Measurements from ENCODE around the gene GHITM.
"Not testable (repeated sequence)": the region's sequence is repeated elsewhere in the genome, so short reads cannot be mapped to it uniquely, and the experiment has no call there.

GHITM gene

DNA sequence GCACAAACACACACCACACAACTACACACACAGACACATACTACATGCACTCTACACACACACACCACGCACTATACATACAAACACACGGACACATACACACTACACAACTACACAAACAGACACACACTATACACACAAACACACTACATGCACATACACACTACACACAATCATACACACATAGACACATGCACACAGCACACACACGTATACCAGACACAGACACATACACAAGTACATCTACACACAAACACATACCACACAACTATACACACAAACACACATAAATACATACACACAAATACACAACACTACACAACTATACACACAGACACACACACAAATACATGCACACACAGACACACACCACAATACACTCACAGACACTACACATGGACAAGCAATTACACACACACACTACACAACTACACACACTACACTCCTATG lies 38.9 kb downstream of the GHITM start:
- H3K4me3 ChIP-seq (ENCODE audit: low read depth, low read length), result no peak overlapping the region
- no peak for TF ChIP-seq CTCF (IDR thresholded peaks at IDR 0.05; ENCODE audit: insufficient read depth, low read depth, low read length, missing control alignments)
- no peak for DNase-seq (ENCODE audit: low read depth)

DNA sequence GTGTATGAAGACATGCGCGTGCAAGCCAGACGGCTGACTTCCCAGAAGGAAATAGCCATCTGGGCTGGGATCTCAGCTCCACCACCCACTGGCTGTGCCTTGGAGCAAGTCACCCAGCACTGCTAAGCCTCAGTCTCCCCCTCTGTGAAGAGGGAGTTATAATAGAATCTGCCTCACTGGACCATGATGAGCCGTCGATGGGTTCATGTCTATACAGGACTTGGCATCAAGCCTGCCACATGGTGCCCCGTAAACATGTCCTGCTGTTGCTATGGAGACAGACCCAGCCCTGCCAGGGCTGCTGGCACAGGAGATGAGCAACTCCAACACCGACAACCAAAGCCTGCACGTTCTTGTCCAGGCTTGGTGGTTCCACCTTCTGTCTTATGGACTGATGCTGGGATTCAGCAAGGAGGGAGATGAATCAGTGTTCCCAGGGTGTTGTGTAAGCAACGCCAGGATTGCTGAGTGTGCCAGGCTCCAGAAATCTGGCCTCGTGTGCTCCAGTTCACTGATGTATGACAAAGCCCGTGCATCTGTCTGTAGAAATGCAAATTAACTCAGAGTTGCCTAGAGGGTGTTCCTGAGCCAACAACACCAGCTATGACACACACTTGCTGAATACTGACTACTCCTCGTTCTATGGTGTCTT lies 39.9 kb downstream of the GHITM start:
- DNase-seq (ENCODE audit: low read depth), result peak; percentile 76
- no peak for TF ChIP-seq CTCF (IDR thresholded peaks at IDR 0.05; ENCODE audit: insufficient read depth, low read depth, low read length, missing control alignments)
- H3K4me3 ChIP-seq (ENCODE audit: low read depth, low read length), result no peak overlapping the region

DNA sequence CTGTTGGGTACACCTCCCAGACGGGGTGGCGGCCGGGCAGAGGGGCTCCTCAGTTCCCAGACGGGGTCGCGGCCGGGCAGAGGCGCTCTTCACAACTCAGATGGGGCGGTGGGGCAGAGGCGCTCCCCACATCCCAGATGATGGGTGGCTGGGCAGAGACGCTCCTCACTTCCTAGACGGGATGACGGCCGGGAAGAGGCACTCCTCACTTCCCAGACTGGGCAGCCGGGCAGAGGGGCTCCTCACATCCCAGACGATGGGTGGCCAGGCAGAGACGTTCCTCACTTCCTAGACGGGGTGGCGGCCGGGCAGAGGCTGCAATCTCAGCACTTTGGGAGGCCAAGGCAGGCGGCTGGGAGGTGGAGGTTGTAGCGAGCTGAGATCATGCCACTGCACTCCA lies 41.1 kb downstream of the GHITM start:
- not testable (repeated sequence) for H3K4me3 ChIP-seq (ENCODE audit: low read depth, low read length); DNase-seq (ENCODE audit: low read depth)

DNA sequence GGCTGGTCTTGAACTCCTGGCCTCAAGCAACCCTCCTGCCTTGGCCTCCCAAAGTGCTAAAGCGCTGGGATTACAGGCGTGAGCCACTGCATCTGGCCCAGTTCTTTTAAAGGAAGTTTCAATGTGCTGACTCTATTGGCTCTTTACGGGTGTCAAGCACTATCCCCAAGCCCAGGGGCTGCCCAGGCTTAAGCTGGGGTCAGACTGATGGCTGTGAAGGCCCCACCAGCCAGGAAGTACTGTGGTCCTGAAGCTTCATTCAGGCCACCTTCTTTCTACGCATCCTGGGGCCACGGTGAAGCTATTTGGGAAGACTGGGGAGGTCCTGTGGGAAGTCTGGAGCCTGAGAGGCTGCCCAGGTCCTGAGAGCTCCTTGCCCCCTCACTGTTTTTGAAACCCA lies 42.3 kb downstream of the GHITM start:
- H3K4me3 ChIP-seq (ENCODE audit: low read depth, low read length), result no peak overlapping the region
- no peak for TF ChIP-seq CTCF (IDR thresholded peaks at IDR 0.05; ENCODE audit: insufficient read depth, low read depth, low read length, missing control alignments)
- no peak for DNase-seq (ENCODE audit: low read depth)

DNA sequence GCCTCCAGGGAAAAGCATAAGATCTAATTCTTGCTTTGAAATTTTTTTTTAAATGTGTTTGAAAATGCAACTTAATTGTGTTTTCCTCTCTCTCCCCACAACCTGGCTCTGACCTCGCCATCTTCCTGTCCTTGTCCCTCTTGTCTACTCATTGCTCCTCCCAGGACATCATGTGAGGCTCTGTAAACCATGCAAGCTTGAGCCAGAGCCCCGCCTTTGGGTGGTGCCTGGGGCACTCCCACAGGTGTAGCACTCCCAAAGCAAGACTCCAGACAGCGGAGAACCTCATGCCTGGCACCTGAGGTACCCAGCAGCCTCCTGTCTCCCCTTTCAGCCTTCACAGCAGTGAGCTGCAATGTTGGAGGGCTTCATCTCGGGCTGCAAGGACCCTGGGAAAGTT lies 45.2 kb downstream of the GHITM start:
- no peak overlapping the region for H3K4me3 ChIP-seq (ENCODE audit: low read depth, low read length)
- no peak for TF ChIP-seq CTCF (IDR thresholded peaks at IDR 0.05; ENCODE audit: insufficient read depth, low read depth, low read length, missing control alignments)
- DNase-seq (ENCODE audit: low read depth), result no peak

- H3K4me3 ChIP-seq (ENCODE audit: low read depth, low read length), result no peak overlapping the region
- no peak for TF ChIP-seq CTCF (IDR thresholded peaks at IDR 0.05; ENCODE audit: insufficient read depth, low read depth, low read length, missing control alignments)
- DNase-seq (ENCODE audit: low read depth), result no peak
Measured at GRCh38 chr10:84185526-84186175, 46.3 kb downstream of the GHITM start.

- no peak for DNase-seq (ENCODE audit: low read depth)
- TF ChIP-seq CTCF (IDR thresholded peaks at IDR 0.05; ENCODE audit: insufficient read depth, low read depth, low read length, missing control alignments), result no peak
- no peak overlapping the region for H3K4me3 ChIP-seq (ENCODE audit: low read depth, low read length)
Measured at GRCh38 chr10:84188815-84189214, 49.5 kb downstream of the GHITM start.

Measured in GM12865 (cell line).